Mammary epithelial cell (primary cell): ENCODE results near the gene ABCA10.

Source experiments
- CTCF ChIP-seq, 2 donors: IDR thresholded peaks in 1 of 2; conservative IDR thresholded peaks in 1 of 2; 2 replicates each; pipeline ENCODE4 v1.5.1; 2011 to 2012; ENCODE audit warnings: inconsistent platforms in 2 of 2, low read length in 2 of 2, mild to moderate bottlenecking in 2 of 2, control low read depth in 1 of 2, low read depth in 1 of 2; ENCODE audit not compliant: insufficient read depth in 1 of 2; ENCODE audit errors: extremely low read depth in 1 of 2
- EZH2 ChIP-seq: IDR thresholded peaks from 2 replicates; pipeline ENCODE4 v1.6.1; 2012; ENCODE audit warnings: low read length, inconsistent platforms, borderline replicate concordance

DNA sequence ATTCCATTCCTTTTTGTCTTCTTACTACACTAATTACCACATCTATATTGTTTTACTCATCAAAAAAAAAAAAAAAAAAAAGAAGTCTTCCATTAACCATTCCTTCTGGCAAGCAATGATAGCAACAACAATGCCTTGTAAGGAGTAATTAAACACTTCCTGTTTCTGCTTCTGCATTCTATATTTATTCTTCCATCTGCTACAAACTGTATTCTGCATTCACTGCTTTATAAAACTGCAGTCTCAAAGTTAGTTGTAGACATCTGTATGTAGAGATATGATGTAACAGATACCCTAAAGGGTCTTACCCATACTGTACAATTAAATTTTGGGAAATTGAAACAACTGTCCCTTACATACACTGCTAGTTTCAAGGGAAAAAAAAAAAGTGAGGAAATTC is 58.2 kb downstream of the ABCA10 start:
- TF ChIP-seq CTCF (conservative IDR thresholded peaks at IDR 0.05 in 1 of 2, IDR thresholded peaks at IDR 0.05 in 1 of 2; ENCODE audit: extremely low read depth in 1 of 2, insufficient read depth in 1 of 2, low read depth in 1 of 2, low read length in 2 of 2) (no peak), EZH2 (no peak)
